HEK293 (cell line): Measurements from ENCODE around the gene AFF3.

Experiments
- BCL11B ChIP-seq: fragments of 450-650 bp; formaldehyde crosslinking; IDR thresholded peaks from 2 replicates; pipeline ENCODE4 v1.5.1; 2016; ENCODE audit warnings: low read depth, missing biosample characterization, missing genetic modification characterization
- CTCF ChIP-seq: fragments of 450-650 bp; formaldehyde crosslinking; IDR thresholded peaks from 2 replicates; pipeline ENCODE4 v1.5.1; 2016; ENCODE audit warnings: missing biosample characterization, missing genetic modification characterization
- YY1 ChIP-seq: fragments of 450-650 bp; formaldehyde crosslinking; IDR thresholded peaks from 2 replicates; pipeline ENCODE4 v1.5.1; 2018; ENCODE audit warnings: missing biosample characterization, missing genetic modification characterization
- ZBTB48 ChIP-seq: fragments of 450-650 bp; formaldehyde crosslinking; IDR thresholded peaks from 2 replicates; pipeline ENCODE4 v1.5.1; 2016; ENCODE audit warnings: missing biosample characterization, missing genetic modification characterization
- ZBTB49 ChIP-seq: fragments of 450-650 bp; formaldehyde crosslinking; IDR thresholded peaks from 2 replicates; pipeline ENCODE4 v1.5.1; 2016; ENCODE audit warnings: missing biosample characterization, missing genetic modification characterization, low read depth
- ZNF24 ChIP-seq: fragments of 450-650 bp; formaldehyde crosslinking; IDR thresholded peaks from 2 replicates; pipeline ENCODE4 v1.5.1; 2016; ENCODE audit warnings: missing biosample characterization, missing genetic modification characterization
- ZNF362 ChIP-seq: fragments of 450-650 bp; formaldehyde crosslinking; IDR thresholded peaks from 2 replicates; pipeline ENCODE4 v1.5.1; 2016; ENCODE audit warnings: missing biosample characterization, missing genetic modification characterization

GRCh38 chr2:100189387-100189786, 47.0 kb upstream of the AFF3 start:
- TF ChIP-seq ZBTB48 (tag by site-specific recombination) (no peak), ZNF24 (tag by site-specific recombination) (no peak), ZNF362 (tag by site-specific recombination) (no peak), ZBTB49 (tag by site-specific recombination) (no peak), CTCF (tag by site-specific recombination) (no peak), BCL11B (tag by site-specific recombination) (no peak), YY1 (no peak)
